ENCODE measurements around the gene PRDM12.

The PRDM12 gene

GRCh38 chr9:130638284-130639123, 25.9 kb upstream of the PRDM12 start:
- H4K20me1 ChIP-seq (ENCODE audit: insufficient read depth, low read length) = no peaks in the 10 kb centered on the region
- no peak overlapping the region for H3K27ac ChIP-seq (ENCODE audit: low read length)
- TF ChIP-seq EZH2 (IDR thresholded peaks at IDR 0.05; ENCODE audit: borderline replicate concordance, low read depth, low read length, severe bottlenecking) = no peak
- no peak for TF ChIP-seq CTCF (IDR thresholded peaks at IDR 0.05; ENCODE audit: borderline replicate concordance, extremely low read depth, low read length, poor library complexity, severe bottlenecking)
- H2AFZ ChIP-seq (ENCODE audit: low read depth, low read length) = no peak overlapping the region
- no peaks in the 10 kb centered on the region for H3K4me1 ChIP-seq (ENCODE audit: insufficient read depth, low read length)
- H3K9me3 ChIP-seq (ENCODE audit: insufficient read depth, low read length, severe bottlenecking) = no peaks in the 10 kb centered on the region
- no peak overlapping the region for H3K4me3 ChIP-seq (ENCODE audit: low read depth in 1 of 2, low read length in 2 of 2)
- no peaks in the 10 kb centered on the region for H3K27me3 ChIP-seq (ENCODE audit: insufficient read depth, low read length, poor library complexity)
- DNase-seq (no peak), ATAC-seq (ENCODE audit: insufficient read depth, low read depth) (no peak)
- H3K4me2 ChIP-seq (ENCODE audit: insufficient read depth, low read length) = no peak overlapping the region
- no peak overlapping the region for H3K9ac ChIP-seq (ENCODE audit: low read depth, low read length)
- H3K36me3 ChIP-seq (ENCODE audit: insufficient read depth, low read length) = peaks cover 41% of the 10 kb centered on the region
- no peaks in the 10 kb centered on the region for H3K79me2 ChIP-seq (ENCODE audit: insufficient read depth, low read length)

GRCh38 chr9:130639124-130639765, 25.1 kb upstream of the PRDM12 start:
- TF ChIP-seq CTCF (IDR thresholded peaks at IDR 0.05; ENCODE audit: borderline replicate concordance, extremely low read depth, low read length, poor library complexity, severe bottlenecking) = no peak
- no peaks in the 10 kb centered on the region for H3K4me1 ChIP-seq (ENCODE audit: insufficient read depth, low read length)
- no peaks in the 10 kb centered on the region for H3K79me2 ChIP-seq (ENCODE audit: insufficient read depth, low read length)
- DNase-seq = no peak
- H3K4me3 ChIP-seq (ENCODE audit: low read depth in 1 of 2, low read length in 2 of 2) = no peak overlapping the region
- H4K20me1 ChIP-seq (ENCODE audit: insufficient read depth, low read length) = no peaks in the 10 kb centered on the region
- no peaks in the 10 kb centered on the region for H3K27me3 ChIP-seq (ENCODE audit: insufficient read depth, low read length, poor library complexity)
- H3K9ac ChIP-seq (ENCODE audit: low read depth, low read length) = no peak overlapping the region
- no peak overlapping the region for H2AFZ ChIP-seq (ENCODE audit: low read depth, low read length)
- no peaks in the 10 kb centered on the region for H3K9me3 ChIP-seq (ENCODE audit: insufficient read depth, low read length, severe bottlenecking)
- H3K27ac ChIP-seq (ENCODE audit: low read length) = no peak overlapping the region
- no peak overlapping the region for H3K4me2 ChIP-seq (ENCODE audit: insufficient read depth, low read length)
- H3K36me3 ChIP-seq (ENCODE audit: insufficient read depth, low read length) = peaks cover 33% of the 10 kb centered on the region
- no peak for ATAC-seq (ENCODE audit: insufficient read depth, low read depth)

GRCh38 chr9:130639866-130640555, 24.4 kb upstream of the PRDM12 start:
- Histone ChIP-seq H3K4me1 (ENCODE audit: insufficient read depth, low read length) (no peaks in the 10 kb centered on the region), H3K27me3 (ENCODE audit: insufficient read depth, low read length, poor library complexity) (no peaks in the 10 kb centered on the region), H3K9ac (ENCODE audit: low read depth, low read length) (no peak overlapping the region), H3K9me3 (ENCODE audit: insufficient read depth, low read length, severe bottlenecking) (no peaks in the 10 kb centered on the region), H2AFZ (ENCODE audit: low read depth, low read length) (no peak overlapping the region), H3K27ac (ENCODE audit: low read length) (no peak overlapping the region), H3K4me3 (ENCODE audit: low read depth in 1 of 2, low read length in 2 of 2) (no peak overlapping the region), H3K79me2 (ENCODE audit: insufficient read depth, low read length) (no peaks in the 10 kb centered on the region), H3K4me2 (ENCODE audit: insufficient read depth, low read length) (no peak overlapping the region), H3K36me3 (ENCODE audit: insufficient read depth, low read length) (peaks cover 26% of the 10 kb centered on the region), H4K20me1 (ENCODE audit: insufficient read depth, low read length) (no peaks in the 10 kb centered on the region)
- no peak for ATAC-seq (ENCODE audit: insufficient read depth, low read depth)
- no peak for DNase-seq
- TF ChIP-seq EZH2 (IDR thresholded peaks at IDR 0.05; ENCODE audit: borderline replicate concordance, low read depth, low read length, severe bottlenecking) (no peak), CTCF (IDR thresholded peaks at IDR 0.05; ENCODE audit: borderline replicate concordance, extremely low read depth, low read length, poor library complexity, severe bottlenecking) (no peak)

Data from DND-41 (cell line).